Bronchial epithelial cell (primary cell): ENCODE data around the gene CPNE2. TPM values are rescaled to one million over a fixed set of nuclear protein-coding genes. Genes with fewer than 3 reads are reported as not detected.
"Not testable (repeated sequence)": the region's sequence is repeated elsewhere in the genome, so short reads cannot be mapped to it uniquely, and the experiment has no call there.

ENCODE experiments used
- DNase-seq: peaks from one replicate; pipeline ENCODE4 v3.0.0-alpha.2; 2010; ENCODE audit warnings: low read depth
- FAIRE-seq: peaks from 2 replicates; lab custom pipeline; 2011; peaks lifted over from hg19 to GRCh38; lab: Jason Lieb, UNC
- H3K27me3 ChIP-seq: 2 replicates; pipeline ENCODE4 v1.5.1; 2011; ENCODE audit warnings: low read length; ENCODE audit not compliant: control insufficient read depth, insufficient read depth
- H3K36me3 ChIP-seq: 2 replicates; pipeline ENCODE4 v1.5.1; 2011; ENCODE audit warnings: low read length; ENCODE audit not compliant: control insufficient read depth, insufficient read depth
- H3K4me3 ChIP-seq: 2 replicates; pipeline ENCODE4 v1.5.1; 2011; ENCODE audit warnings: mild to moderate bottlenecking, low read depth, low read length, control low read depth
- total RNA-seq: library from RNA; depleted of rRNA; stranded (reverse); fragments of >200 nt; gene quantifications from 2 replicates; pipeline ENCODE4 v1.2.1, GENCODE V29; 2014
- TF ChIP-seq, protein P1 (sequence below): IDR thresholded peaks from 2 replicates; pipeline ENCODE4 v1.5.1; 2011; ENCODE audit warnings: mild to moderate bottlenecking, moderate library complexity, low read length, control low read depth, inconsistent platforms; ENCODE audit not compliant: insufficient read depth, severe bottlenecking

The CPNE2 gene
- total RNA-seq, 1 donor from 2014 or later, result 5.0 TPM

DNA sequence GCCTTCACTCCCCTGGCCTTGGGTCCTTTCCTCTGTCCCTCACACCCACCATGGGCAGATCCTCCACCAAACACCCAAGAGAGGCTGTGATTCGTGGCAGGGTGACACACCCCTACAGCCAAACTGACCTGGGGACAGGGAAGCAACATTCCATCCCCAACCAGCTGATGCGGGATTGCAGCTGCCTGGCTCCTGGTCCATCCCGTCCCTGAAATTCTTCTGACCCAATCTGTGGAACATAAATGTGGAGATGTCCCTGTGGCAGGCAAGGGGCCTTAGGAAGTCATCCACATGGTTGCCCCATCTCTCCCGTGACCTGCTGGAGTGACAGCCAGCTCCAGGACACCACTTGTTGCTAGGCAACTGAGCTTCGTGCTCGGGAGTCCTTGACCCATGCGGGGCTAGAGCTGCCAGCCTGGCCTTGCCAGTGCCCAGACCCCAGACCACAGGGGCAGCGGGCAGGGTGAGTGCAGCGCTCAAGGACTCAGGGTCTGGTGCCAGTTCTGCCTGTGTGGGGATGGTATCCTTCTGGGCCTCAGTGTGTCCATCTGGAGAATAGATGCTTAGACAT lies 34.0 kb upstream of the CPNE2 start:
- no peaks in the 10 kb centered on the region for H3K27me3 ChIP-seq
- TF ChIP-seq, protein P1, sequence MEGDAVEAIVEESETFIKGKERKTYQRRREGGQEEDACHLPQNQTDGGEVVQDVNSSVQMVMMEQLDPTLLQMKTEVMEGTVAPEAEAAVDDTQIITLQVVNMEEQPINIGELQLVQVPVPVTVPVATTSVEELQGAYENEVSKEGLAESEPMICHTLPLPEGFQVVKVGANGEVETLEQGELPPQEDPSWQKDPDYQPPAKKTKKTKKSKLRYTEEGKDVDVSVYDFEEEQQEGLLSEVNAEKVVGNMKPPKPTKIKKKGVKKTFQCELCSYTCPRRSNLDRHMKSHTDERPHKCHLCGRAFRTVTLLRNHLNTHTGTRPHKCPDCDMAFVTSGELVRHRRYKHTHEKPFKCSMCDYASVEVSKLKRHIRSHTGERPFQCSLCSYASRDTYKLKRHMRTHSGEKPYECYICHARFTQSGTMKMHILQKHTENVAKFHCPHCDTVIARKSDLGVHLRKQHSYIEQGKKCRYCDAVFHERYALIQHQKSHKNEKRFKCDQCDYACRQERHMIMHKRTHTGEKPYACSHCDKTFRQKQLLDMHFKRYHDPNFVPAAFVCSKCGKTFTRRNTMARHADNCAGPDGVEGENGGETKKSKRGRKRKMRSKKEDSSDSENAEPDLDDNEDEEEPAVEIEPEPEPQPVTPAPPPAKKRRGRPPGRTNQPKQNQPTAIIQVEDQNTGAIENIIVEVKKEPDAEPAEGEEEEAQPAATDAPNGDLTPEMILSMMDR, result no peak
- no peak overlapping the region for H3K4me3 ChIP-seq
- no peak for FAIRE-seq
- no peak for DNase-seq
- no peaks in the 10 kb centered on the region for H3K36me3 ChIP-seq

DNA sequence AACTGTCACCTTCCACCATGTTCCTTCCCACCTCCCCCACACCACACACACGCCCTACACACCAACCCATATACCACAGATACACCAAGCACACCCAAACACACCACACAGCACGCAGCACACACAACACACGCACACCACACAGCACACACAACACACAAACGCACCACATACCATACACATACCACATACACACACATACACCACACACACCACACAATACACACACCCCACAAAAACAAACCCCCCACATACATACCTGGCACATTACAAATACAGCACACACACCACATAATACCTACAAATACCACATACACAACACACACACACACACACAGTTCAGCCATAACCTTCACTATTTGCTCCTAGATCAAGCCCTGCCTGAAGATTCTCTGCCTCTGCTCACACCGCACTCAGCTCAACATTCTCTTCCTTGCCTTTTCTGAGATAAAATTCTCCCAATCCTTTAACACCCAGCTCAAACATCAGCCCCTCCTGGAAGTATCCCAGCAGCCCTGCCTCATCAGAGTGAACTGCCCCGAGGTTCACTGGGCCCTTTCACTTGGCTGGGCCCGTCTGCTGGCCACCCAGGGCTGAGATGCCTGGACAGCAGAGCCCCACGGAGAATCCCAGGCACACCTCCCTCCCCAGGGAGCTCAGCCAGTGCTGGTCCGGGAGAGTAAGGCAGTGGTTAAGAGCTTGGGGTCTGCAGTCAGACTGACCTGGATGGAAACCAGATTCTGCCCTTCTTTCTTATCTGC lies 31.9 kb upstream of the CPNE2 start:
- no peaks in the 10 kb centered on the region for H3K27me3 ChIP-seq
- no peak for DNase-seq
- no peaks in the 10 kb centered on the region for H3K36me3 ChIP-seq
- no peak overlapping the region for H3K4me3 ChIP-seq
- peak; percentile 91 for FAIRE-seq
- TF ChIP-seq, protein P1, result no peak

DNA sequence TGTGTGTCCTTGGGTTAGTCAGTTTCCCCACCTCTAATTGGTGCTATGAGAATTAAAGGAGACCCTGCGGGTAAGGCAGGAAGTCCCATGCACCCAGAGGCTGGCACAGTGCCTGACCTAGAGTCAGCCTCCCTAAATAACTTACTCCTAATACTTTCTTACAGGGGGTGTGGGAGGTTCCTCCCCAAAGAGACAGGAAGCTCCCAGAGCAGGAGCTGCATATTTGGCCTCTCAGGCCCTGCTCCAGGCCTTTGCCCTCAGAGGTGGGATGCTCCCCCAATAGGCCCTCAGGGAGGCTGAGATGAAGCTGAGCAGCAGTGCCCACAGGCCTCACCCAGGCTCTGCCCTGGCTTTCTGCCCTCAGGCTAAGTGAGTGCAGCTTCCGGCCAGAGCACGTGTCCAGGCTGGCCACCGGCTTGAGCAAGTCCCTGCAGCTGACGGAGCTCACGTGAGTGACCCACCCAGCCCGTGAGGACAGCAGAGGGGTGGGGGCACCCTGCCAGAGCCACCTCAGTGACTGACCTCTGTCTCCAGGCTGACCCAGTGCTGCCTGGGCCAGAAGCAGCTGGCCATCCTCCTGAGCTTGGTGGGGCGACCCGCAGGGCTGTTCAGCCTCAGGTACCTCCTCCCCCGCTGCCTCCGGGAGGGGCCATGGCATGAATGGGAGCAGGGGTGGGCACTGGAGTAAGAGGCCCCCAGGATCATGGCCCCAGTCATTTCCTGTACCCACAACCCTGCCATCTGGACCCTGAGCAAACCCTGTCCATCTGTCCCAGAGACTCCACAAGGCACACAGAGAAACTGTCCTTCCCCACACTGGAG lies 31.1 kb upstream of the CPNE2 start:
- peak; percentile 28 for FAIRE-seq
- peak; percentile 55 for DNase-seq
- TF ChIP-seq, protein P1, result no peak
- Histone ChIP-seq H3K36me3 (no peaks in the 10 kb centered on the region), H3K27me3 (peaks cover 2% of the 10 kb centered on the region), H3K4me3 (no peak overlapping the region)

DNA sequence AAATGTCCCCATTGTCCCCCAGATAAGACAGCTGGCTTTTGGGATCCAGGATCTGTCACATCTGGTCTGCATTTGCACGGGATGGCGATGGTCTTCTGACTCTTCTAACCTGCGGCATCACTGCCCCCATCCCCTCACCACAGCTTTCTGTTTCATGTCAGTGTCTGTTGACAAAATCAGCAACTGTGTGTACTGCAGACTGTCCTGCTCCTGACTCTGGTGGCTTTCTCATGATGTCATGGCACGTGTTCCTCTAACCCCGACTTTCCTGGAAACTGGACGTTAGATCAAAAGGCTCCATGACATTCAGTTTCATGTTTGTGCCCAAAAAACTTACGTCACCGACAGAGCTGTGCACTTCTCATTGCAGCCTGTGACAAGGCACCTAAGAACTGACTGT lies 30.1 kb upstream of the CPNE2 start:
- FAIRE-seq, result no peak
- DNase-seq, result no peak
- no peaks in the 10 kb centered on the region for H3K36me3 ChIP-seq
- no peak overlapping the region for H3K4me3 ChIP-seq
- TF ChIP-seq, protein P1, result no peak
- H3K27me3 ChIP-seq, result peaks cover 2% of the 10 kb centered on the region

DNA sequence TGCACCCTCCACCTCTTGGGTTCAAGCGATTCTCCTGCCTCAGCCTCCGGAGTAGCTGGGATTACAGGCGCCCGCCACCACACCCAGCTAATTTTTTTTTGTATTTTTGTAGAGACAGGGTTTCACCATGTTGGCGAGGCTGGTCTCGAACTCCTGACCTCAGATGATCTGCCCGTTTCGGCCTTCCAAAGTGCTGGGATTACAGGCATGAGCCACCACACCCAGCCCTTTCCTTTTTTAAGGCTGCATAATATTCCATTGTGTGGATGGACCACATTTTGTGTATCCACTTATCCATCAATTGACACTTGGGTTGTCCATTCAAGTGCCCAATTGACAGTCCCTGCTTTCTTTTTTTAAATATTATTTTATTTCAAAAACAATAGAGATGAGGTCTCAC lies 29.2 kb upstream of the CPNE2 start:
- not testable (repeated sequence) for H3K36me3 ChIP-seq, H3K4me3 ChIP-seq, DNase-seq, H3K27me3 ChIP-seq, FAIRE-seq

DNA sequence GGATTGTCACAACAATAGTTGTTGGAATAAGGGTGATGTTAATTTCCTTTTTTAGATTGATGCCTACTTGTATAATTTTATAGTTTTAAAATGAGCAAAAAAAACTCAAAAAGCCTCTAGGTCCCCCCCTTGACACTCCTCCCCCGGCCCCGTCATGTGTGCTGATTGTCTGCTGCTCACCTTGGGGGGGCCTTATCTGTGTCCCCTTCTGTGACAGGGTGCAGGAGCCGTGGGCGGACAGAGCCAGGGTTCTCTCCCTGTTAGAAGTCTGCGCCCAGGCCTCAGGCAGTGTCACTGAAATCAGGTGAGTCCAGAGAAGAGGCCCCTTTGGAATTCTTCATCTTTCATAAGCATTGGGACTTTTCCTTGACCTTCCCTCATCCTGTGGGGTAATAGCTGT lies 27.4 kb upstream of the CPNE2 start:
- H3K4me3 ChIP-seq, result no peak overlapping the region
- H3K36me3 ChIP-seq, result no peaks in the 10 kb centered on the region
- FAIRE-seq (no peak), DNase-seq (no peak)
- H3K27me3 ChIP-seq, result peaks cover 4% of the 10 kb centered on the region
- TF ChIP-seq, protein P1, result no peak
